ENCODE results near the gene FBXL5. TPM values are rescaled to one million over a fixed set of nuclear protein-coding genes. Genes with fewer than 3 reads are reported as not detected.

Gene FBXL5
- total RNA-seq, 3 donors from 2014 or later, result 178 to 231 (median 202) TPM

- Histone ChIP-seq H3K9me3 (no peaks in the 10 kb centered on the region), H3K36me3 (no peaks in the 10 kb centered on the region), H3K27ac (no peak overlapping the region), H3K4me1 (no peaks in the 10 kb centered on the region), H3K27me3 (no peaks in the 10 kb centered on the region), H3K4me3 (no peak overlapping the region)
- intact Hi-C loops (cut with DNase I; ENCODE audit: low total_unique reads), result no loop called here
- DNase-seq (ENCODE audit: low spot score in 2 of 2), result no peak
- no peak for TF ChIP-seq POLR2A (IDR thresholded peaks at IDR 0.05)
- TF ChIP-seq POLR2AphosphoS5 (IDR thresholded peaks at IDR 0.05), result no peak
- TF ChIP-seq CTCF (IDR thresholded peaks at IDR 0.05), result no peak
These were observed 18.2 kb upstream of the FBXL5 start for GRCh38 chr4:15673337-15673736.

- Histone ChIP-seq H3K9me3 (no peaks in the 10 kb centered on the region), H3K4me1 (no peaks in the 10 kb centered on the region), H3K27me3 (no peaks in the 10 kb centered on the region), H3K4me3 (no peak overlapping the region), H3K27ac (no peak overlapping the region), H3K36me3 (no peaks in the 10 kb centered on the region)
- intact Hi-C loops (cut with DNase I; ENCODE audit: low total_unique reads), result no loop called here
- TF ChIP-seq CTCF (IDR thresholded peaks at IDR 0.05) (no peak), POLR2A (IDR thresholded peaks at IDR 0.05) (no peak), POLR2AphosphoS5 (IDR thresholded peaks at IDR 0.05) (no peak)
- DNase-seq (ENCODE audit: low spot score in 2 of 2), result no peak
These were observed 16.9 kb upstream of the FBXL5 start for GRCh38 chr4:15672101-15672500.

DNA sequence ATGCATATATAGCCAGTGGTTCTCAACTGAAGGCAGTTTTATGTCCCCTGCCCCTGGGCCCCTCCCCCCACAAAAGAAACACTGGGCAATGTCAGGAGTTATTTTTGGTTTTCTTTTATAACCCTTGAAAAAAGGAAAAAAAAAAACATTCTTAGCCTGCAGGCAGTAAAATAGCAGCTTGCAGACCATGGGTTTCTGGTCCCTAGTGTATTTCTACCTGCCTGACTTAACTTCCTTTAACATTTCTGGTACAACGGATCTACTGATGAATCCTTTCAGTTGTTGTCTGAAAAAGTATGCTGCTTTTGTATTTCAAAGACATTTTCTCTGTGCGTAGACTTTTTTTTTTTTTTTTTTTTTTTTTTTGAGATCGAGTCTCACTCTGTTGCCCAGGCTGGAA is 15.4 kb upstream of the FBXL5 start:
- H3K9me3 ChIP-seq, result no peaks in the 10 kb centered on the region
- intact Hi-C loops (cut with DNase I; ENCODE audit: low total_unique reads), result no loop called here
- H3K4me1 ChIP-seq, result no peaks in the 10 kb centered on the region
- H3K4me3 ChIP-seq, result no peak overlapping the region
- no peaks in the 10 kb centered on the region for H3K27me3 ChIP-seq
- H3K36me3 ChIP-seq, result no peaks in the 10 kb centered on the region
- no peak overlapping the region for H3K27ac ChIP-seq
- TF ChIP-seq POLR2AphosphoS5 (IDR thresholded peaks at IDR 0.05), result no peak
- no peak for TF ChIP-seq POLR2A (IDR thresholded peaks at IDR 0.05)
- no peak for TF ChIP-seq CTCF (IDR thresholded peaks at IDR 0.05)
- no peak for DNase-seq (ENCODE audit: low spot score in 2 of 2)

DNA sequence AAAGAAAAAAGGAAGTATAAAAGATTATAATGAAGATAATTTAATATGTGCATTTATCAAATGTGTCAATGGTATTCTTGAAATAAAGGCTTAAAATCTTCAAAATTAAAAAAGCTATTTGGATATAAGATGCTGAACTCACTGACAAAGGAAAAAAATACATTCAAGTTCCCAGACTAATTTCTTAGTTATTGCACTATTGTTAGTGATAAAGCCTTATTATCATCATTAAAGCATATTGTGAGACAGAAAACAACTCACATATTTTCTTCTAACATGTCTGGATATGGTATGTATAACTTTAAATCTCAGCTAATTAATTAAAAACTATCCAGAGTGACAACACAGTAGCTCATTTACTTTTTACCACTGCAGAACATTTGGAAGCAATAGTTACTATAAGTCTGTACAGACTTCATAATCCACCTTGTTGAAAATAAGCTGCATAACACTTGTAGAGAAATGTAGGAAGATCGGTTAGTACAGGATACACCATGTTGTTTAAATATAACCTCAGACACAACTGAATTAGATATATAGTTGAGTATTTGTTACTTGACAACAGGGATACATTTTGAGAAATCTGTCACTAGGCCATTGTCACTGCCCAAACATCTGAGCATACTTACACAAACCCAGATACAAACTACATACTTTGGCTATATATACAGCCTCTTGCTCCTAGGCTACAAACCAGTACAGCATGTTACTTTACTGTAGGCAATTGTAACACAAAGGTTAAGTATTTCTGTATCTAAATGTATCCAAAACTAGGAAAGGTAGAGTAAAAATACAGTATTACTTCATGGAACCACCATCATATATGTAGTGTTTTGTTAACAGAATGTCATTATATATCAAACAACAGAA is 13.6 kb upstream of the FBXL5 start:
- Histone ChIP-seq H3K27ac (no peak overlapping the region), H3K36me3 (no peaks in the 10 kb centered on the region), H3K4me1 (no peaks in the 10 kb centered on the region), H3K27me3 (no peaks in the 10 kb centered on the region), H3K9me3 (no peaks in the 10 kb centered on the region), H3K4me3 (no peak overlapping the region)
- no peak for DNase-seq (ENCODE audit: low spot score in 2 of 2)
- TF ChIP-seq CTCF (IDR thresholded peaks at IDR 0.05) (no peak), POLR2AphosphoS5 (IDR thresholded peaks at IDR 0.05) (no peak), POLR2A (IDR thresholded peaks at IDR 0.05) (no peak)
- intact Hi-C loops (cut with DNase I; ENCODE audit: low total_unique reads), result no loop called here

DNA sequence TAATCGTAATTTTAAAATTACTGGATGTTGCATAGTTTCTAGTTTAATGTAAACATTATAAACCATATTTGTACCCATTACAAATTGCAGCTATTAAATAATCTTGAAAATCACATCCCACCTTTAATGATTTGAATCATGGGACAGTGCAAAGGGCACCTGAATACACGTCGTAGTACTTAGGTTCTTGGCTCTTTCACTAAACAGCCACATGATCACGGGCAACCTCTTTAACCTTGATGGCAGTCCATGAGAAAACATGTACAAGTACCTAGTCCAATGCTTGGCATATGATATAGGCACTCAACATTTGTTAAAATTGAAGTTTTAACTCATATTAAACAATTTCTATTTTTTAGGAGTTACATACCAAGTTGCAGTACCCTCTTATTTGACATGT is 11.8 kb upstream of the FBXL5 start:
- intact Hi-C loops (cut with DNase I; ENCODE audit: low total_unique reads), result no loop called here
- H3K4me1 ChIP-seq, result no peaks in the 10 kb centered on the region

More for the DNA sequence above, 11.8 kb upstream of the FBXL5 start:
- H3K27me3 ChIP-seq, result no peaks in the 10 kb centered on the region
- no peaks in the 10 kb centered on the region for H3K36me3 ChIP-seq
- TF ChIP-seq POLR2AphosphoS5 (IDR thresholded peaks at IDR 0.05), result no peak
- no peak for TF ChIP-seq POLR2A (IDR thresholded peaks at IDR 0.05)
- TF ChIP-seq CTCF (IDR thresholded peaks at IDR 0.05), result no peak
- H3K27ac ChIP-seq, result no peak overlapping the region
- H3K9me3 ChIP-seq, result no peaks in the 10 kb centered on the region
- H3K4me3 ChIP-seq, result no peak overlapping the region
- DNase-seq (ENCODE audit: low spot score in 2 of 2), result no peak

All from breast epithelium (tissue), 4 donors.